Activated T-cell treated with anti-CD3 and anti-CD28 coated beads, Interleukin-2, amount 50 U/mL, for 72 hours (primary cell): ENCODE measurements around the gene CNOT4. TPM values are rescaled to one million over a fixed set of nuclear protein-coding genes. Genes with fewer than 3 reads are reported as not detected.

ENCODE experiments used
- ATAC-seq, 2 donors: fragments of 150-1000 bp; cut with Tn5 transposase; replicated peaks in 1 of 2; 2 replicates each; pipeline ENCODE4 v1.10.0; 2021; ENCODE audit warnings: moderate library complexity in 2 of 2, mild to moderate bottlenecking in 1 of 2
- DNase-seq, 2 donors: peaks; one replicate each; pipeline ENCODE4 v3.0.0; 2021 to 2022; ENCODE audit warnings: mixed read lengths in 1 of 2
- H3K27ac Mint-ChIP-seq: one replicate; pipeline ENCODE4 v1.8.0; 2022; ENCODE audit warnings: mild to moderate bottlenecking, moderate library complexity, mixed read lengths
- H3K27me3 Mint-ChIP-seq: one replicate; pipeline ENCODE4 v1.8.0; 2022; ENCODE audit warnings: low read depth, mixed read lengths
- H3K36me3 Mint-ChIP-seq, 2 donors: one replicate each; pipeline ENCODE4 v1.8.0; 2022; ENCODE audit warnings: mixed read lengths in 2 of 2, mild to moderate bottlenecking in 1 of 2; ENCODE audit not compliant: insufficient read depth in 2 of 2
- H3K4me1 Mint-ChIP-seq: one replicate; pipeline ENCODE4 v1.8.0; 2022; ENCODE audit warnings: low read depth, mixed read lengths
- H3K4me3 Mint-ChIP-seq, 2 donors: one replicate each; pipeline ENCODE4 v1.8.0; 2022; ENCODE audit warnings: mild to moderate bottlenecking in 2 of 2, mixed read lengths in 2 of 2, moderate library complexity in 2 of 2
- H3K9me3 Mint-ChIP-seq, 2 donors: one replicate each; pipeline ENCODE4 v1.8.0; 2022; ENCODE audit warnings: mixed read lengths in 2 of 2
- total RNA-seq, 2 donors: library from RNA; stranded (reverse); gene quantifications; one replicate each; pipeline ENCODE4 v1.2.3, GENCODE V29; 2022

The CNOT4 gene
- total RNA-seq, 2 donors from 2014 or later: 25.2 to 25.9 TPM

GRCh38 chr7:135313971-135314370 lies 195.9 kb downstream of the CNOT4 start:
- no peaks in the 10 kb centered on the region for H3K36me3 Mint-ChIP-seq
- DNase-seq: no peak
- no peaks in the 10 kb centered on the region for H3K9me3 Mint-ChIP-seq
- no peaks in the 10 kb centered on the region for H3K4me1 Mint-ChIP-seq
- H3K27me3 Mint-ChIP-seq: peaks cover 13% of the 10 kb centered on the region
- H3K4me3 Mint-ChIP-seq: no peak overlapping the region
- no peak for ATAC-seq
- H3K27ac Mint-ChIP-seq: no peak overlapping the region

Other genes starting within 250 kb of the CNOT4 start
- gene NUP205, start 47.8 kb upstream of the CNOT4 start, total RNA-seq: 10 to 100 TPM; 76.6 to 79.8 TPM
- 10 to 100 TPM; 17.1 to 17.8 TPM for gene STMP1, start 152.4 kb upstream of the CNOT4 start, total RNA-seq
- gene SLC13A4, start 218.1 kb upstream of the CNOT4 start, total RNA-seq: not detected
- not detected for gene FAM180A, start 238.7 kb upstream of the CNOT4 start, total RNA-seq